Activated CD8-positive, alpha-beta memory T cell treated with anti-CD3 and anti-CD28 coated beads, Interleukin-2, amount 50 U/mL, for 4 hours (primary cell): ENCODE results near the gene MX1.
A peak's percentile ranks its signal among the peaks of the same experiment; 100 is the strongest.

Experiments
- DNase-seq: peaks from one replicate; pipeline ENCODE4 v3.0.0-alpha.2; 2020

Gene MX1

GRCh38 chr21:41425954-41426675 is at the start of gene MX1:
Gene MX1 (plus strand): TSS chr21:41426239. CDS start chr21:41432071, 5,832 bp downstream.
- DNase-seq: peak; percentile 85

- DNase-seq: no peak
These were observed 48.3 kb upstream of the MX1 start for GRCh38 chr21:41377715-41378114.

GRCh38 chr21:41378849-41379248 is 47.2 kb upstream of the MX1 start:
- no peak for DNase-seq

GRCh38 chr21:41379901-41380300 is 46.1 kb upstream of the MX1 start:
- no peak for DNase-seq

- no peak for DNase-seq
These were observed 44.3 kb upstream of the MX1 start for GRCh38 chr21:41381731-41382130.

GRCh38 chr21:41387042-41387819 is 38.8 kb upstream of the MX1 start:
- DNase-seq: no peak

- DNase-seq: no peak
These were observed 38.2 kb upstream of the MX1 start for GRCh38 chr21:41387824-41388223.

- DNase-seq: no peak
These were observed 37.8 kb upstream of the MX1 start for GRCh38 chr21:41388259-41388658.

- no peak for DNase-seq
These were observed 35.9 kb upstream of the MX1 start for GRCh38 chr21:41390043-41390639.

GRCh38 chr21:41393876-41394465 is 32.1 kb upstream of the MX1 start:
- DNase-seq: no peak

GRCh38 chr21:41396558-41397075 is 29.4 kb upstream of the MX1 start:
- DNase-seq: no peak

GRCh38 chr21:41397471-41397891 is 28.6 kb upstream of the MX1 start:
- no peak for DNase-seq

- no peak for DNase-seq
These were observed 27.8 kb upstream of the MX1 start for GRCh38 chr21:41398251-41398650.

GRCh38 chr21:41398831-41399230 is 27.2 kb upstream of the MX1 start:
- DNase-seq: no peak

- no peak for DNase-seq
These were observed 26.7 kb upstream of the MX1 start for GRCh38 chr21:41399246-41399800.

- DNase-seq: no peak
These were observed 23.8 kb upstream of the MX1 start for GRCh38 chr21:41402231-41402630.

- no peak for DNase-seq
These were observed 23.2 kb upstream of the MX1 start for GRCh38 chr21:41402796-41403195.

GRCh38 chr21:41403331-41403730 is 22.7 kb upstream of the MX1 start:
- DNase-seq: no peak

GRCh38 chr21:41403966-41404365 is 22.1 kb upstream of the MX1 start:
- DNase-seq: no peak

- no peak for DNase-seq
These were observed 20.7 kb upstream of the MX1 start for GRCh38 chr21:41405321-41405720.

GRCh38 chr21:41406340-41406739 is 19.7 kb upstream of the MX1 start:
- no peak for DNase-seq

GRCh38 chr21:41407541-41408460 is 18.2 kb upstream of the MX1 start:
- DNase-seq: no peak
